HG03280 (cell line): ENCODE results near the gene HSPA4L.

Source experiments
- ATAC-seq: cut with Tn5 transposase; IDR thresholded peaks from one replicate; pipeline ENCODE4 v1.9.1; 2021; ENCODE audit warnings: mild to moderate bottlenecking, moderate library complexity; ENCODE audit not compliant: unreplicated experiment

The HSPA4L gene

GRCh38 chr4:127782275-127783025 lies at the start of gene HSPA4L:
Gene HSPA4L, plus strand, starts transcription at chr4:127782322. Its CDS starts 229 bp downstream, at chr4:127782551.
- ATAC-seq = peak; percentile 41

DNA sequence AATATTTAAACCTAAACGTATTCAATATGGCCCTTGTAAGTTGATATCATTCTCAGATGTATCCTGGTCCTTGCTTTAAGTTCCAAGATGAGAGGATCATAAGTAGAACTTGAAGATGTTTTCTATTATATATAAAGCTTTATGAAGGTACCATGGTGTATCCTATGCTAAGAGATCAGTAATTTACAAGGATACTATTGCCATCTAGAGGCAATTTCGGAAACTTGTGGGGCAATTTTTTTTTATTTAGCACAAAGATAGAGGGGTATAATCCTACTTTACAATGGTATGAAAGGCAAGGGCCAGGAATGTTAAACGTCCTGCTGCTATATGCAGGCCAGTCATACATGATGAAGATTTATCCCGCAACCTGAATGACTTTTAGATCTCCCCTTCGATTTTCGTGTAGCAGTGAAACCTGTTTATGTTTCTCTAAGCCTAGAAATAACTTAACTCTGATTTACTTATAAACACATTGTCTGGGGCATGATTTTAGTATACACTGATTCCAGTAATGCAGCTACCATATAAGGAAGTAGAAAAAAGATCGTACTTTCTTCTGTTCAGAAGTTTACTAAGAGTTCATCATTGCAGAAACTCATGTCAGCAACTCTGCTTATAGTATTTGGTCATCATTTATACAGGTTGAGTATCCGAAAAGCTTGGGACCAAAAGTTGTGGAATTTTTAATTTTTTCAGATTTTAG lies 49.3 kb upstream of the HSPA4L start:
- ATAC-seq = peak; percentile 72

- no peak for ATAC-seq
Observed at GRCh38 chr4:127734976-127735375, 47.1 kb upstream of the HSPA4L start.

GRCh38 chr4:127737295-127737694 lies 44.8 kb upstream of the HSPA4L start:
- no peak for ATAC-seq

- ATAC-seq = no peak
Observed at GRCh38 chr4:127741247-127741646, 40.9 kb upstream of the HSPA4L start.

DNA sequence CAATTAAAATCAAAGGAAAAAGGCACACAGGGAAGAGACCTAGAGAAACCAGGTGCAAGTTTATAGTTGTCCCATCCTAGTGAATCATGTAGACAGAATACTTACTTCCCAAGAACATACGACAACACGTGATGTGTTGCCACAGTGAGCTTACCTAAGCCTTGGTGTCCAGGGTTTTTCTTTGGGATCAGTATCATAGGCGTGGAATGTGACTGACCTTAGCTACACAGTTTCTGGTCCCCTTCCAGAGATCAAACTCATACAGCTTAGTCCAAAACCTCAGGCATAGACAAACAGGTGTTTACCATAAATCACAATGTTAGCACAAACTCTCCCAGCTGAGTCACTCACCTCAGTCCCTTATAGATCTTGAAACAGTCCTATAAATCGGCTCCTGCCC lies 34.2 kb upstream of the HSPA4L start:
- no peak for ATAC-seq

DNA sequence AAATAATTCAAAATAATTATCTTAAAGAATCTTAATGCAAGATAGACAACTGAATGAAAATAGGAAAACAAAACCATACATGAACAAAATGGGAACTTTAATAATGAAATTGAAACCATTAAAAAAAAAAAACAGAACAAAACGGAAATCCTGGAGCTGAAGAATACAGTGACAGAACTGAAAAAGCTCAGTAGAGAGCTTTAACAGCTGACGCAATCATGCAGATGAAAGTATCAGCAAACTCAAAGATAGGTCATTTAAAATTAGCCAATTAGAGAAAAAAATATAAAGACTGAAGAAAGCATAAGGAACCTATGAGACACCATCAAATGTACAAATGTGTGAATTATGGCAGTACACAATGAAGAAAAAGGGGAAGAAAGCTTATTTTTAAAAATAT lies 33.2 kb upstream of the HSPA4L start:
- ATAC-seq = no peak

DNA sequence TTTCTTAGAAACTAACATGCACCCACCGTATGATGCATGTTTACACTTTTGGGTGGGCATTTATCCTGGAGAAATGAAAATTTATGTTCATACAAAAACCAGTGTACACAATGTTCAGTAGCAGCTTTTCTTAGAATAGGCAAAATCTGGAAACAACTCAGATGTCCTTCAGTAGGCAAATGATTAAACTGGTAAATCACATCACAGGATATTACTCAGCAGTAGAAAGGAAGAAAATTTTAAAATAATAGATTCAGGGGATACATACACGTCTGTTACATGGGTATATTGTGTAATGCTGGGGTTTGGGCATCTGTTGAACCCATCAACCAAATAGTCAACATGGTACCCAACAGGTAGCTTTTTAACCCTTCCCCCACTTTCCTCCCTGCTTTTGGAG lies 25.2 kb upstream of the HSPA4L start:
- ATAC-seq = no peak

DNA sequence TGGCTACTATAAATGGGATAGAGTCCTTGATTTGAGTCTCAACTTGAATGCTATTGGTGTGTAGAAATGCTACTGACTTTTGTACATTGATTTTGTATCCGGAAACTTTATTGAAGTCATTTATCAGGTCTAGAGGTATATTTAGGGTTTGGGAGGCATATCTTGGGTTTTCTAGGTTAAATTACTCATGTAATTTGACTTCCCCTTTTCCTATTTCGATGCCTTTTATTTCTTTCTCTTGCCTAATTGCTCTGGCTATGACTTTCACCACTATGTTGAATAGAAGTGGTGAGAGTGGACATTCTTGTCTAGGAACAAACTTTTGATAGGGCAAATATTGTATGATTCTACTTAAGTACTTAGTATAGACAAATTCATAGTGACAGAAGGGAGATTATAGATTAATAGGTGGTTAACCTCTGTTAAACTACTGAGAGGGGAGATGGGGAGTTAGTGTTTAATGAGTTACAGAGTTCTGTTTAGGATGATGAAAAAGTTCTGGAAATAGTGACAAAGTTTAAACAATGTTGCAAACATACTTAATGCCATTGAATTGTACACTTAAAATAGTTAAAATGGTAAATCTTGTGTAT lies 22.8 kb upstream of the HSPA4L start:
- ATAC-seq = no peak

DNA sequence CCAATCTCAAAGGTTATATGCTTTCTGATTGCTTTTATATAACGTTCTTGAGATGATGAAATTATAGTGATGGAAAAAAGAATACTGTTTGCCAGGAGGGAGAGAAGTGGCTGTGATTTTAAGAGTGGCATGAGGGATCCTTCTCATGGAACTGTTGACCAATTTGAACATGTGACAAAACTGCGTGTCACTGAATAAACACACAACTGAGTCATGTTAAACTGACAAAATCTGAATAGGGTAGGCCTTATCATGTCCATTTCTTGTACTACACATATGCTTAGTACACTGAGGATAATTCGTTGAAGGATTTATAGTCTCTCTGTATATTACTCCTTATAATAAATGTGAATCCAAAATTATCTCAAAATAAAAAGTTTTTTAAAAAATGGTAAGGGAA lies 22.2 kb upstream of the HSPA4L start:
- ATAC-seq = no peak

GRCh38 chr4:127771535-127772275 lies 10.4 kb upstream of the HSPA4L start:
- no peak for ATAC-seq

GRCh38 chr4:127772769-127773671 lies 9.1 kb upstream of the HSPA4L start:
- ATAC-seq = no peak

- ATAC-seq = no peak
Observed at GRCh38 chr4:127775843-127776242, 6.3 kb upstream of the HSPA4L start.

DNA sequence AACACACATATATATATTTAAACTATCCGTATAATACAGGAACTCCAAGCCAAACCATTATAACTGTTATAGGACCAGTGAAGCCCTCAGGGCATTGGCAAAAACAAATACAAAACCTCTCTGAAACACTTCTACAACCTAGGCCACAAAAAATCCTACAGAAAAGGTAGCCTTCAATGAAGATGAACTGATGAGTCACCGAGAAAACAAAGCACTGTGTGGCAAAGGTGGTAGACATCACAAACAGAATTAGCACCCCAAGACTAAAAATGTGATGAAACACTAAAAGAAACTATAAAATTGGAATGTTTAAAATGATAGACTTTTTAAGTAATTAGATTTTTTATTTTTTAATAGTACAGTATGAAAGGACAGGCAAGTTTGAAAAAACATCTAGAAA lies 5.5 kb upstream of the HSPA4L start:
- no peak for ATAC-seq

- no peak for ATAC-seq
Observed at GRCh38 chr4:127777487-127777886, 4.6 kb upstream of the HSPA4L start.

GRCh38 chr4:127778102-127778501 lies 4.0 kb upstream of the HSPA4L start:
- ATAC-seq = no peak

DNA sequence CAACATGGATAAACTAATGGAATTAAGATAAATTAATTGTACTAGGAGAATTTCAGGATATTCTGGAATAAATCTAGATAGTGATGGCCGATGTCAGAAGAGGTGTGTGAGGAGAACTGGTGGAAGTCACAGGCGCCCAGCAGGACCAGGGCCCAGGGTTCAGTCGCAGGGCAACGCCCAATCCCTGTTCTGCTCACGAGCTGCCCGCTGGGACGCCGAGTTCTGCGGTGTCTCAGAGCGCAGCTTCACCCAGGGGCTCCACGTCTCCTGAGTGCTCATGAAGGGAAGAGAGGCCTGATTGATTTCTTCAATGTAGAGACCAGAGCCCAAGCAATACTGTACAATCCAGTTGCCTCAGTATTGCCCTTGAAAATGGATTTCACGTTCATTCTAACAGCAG lies 1.5 kb upstream of the HSPA4L start:
- ATAC-seq = no peak

DNA sequence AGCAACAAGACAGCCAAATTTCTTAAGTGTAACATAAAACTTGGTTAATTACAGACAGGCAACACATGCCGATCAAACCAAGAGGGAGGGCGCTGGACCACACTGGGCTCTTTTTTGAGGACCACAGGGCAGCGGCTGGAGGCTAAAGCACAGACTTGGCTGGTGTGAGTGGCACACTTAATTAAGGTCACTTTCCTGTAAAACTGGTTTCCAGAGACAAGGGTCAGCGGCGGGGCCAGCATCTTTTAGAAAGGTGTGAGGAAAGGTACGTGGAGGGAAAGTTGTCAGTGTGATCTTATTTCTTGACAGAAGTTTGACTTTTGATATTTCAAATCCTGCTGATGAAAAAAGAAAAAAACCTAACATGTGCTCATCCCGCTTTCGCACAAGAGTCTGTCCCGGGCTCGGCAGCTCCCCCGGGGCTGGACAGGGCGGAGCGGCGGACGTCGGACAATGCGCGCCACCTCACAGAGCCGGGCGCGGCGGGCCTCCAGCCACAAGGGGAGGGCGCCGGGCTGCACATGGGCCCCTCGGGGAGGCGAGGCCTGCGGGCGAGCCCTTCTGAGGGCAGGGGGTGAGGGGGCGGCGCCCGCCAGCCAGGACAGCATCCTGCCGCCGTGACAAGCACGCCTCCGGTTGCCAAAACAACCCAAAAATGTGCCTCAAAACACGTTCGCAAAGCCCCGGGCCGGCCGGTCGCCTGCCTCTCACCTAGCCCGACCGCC lies 660 bp upstream of the HSPA4L start:
- ATAC-seq = peak; percentile 39

GRCh38 chr4:127782025-127782274 lies 172 bp upstream of the HSPA4L start:
- peak; percentile 74 for ATAC-seq
